NCI-H69 (cell line): ENCODE measurements around the gene PLAGL2.

Experiments used
- DNase-seq: peaks from one replicate; lab custom pipeline; 2025; lab: John Stamatoyannopoulos, UW

PLAGL2 gene

DNA sequence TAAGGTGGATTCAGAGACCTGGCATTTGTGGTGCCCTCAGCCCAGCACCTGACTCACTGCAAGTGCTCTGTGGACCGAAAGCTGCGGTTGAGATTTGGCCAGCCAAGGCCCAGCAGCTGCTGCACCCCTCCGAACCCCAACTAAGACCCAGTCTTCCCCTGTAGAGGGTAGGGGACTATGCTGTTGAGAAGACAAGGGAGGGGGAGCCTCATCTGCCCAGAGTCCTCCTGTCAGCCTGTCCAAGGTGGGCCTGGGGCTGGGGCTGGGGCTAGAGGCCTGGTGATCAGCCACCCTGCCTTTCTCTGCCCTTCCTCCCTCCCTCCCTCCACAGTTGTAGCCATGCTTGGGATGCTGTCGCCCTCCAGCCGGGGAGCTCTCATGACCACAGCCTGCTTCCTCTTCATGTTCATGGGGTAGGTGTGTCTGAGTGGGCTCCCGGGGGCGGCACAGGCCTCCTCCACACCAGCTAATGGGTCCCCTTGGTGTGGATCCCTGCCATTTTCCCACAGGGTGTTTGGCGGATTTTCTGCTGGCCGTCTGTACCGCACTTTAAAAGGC lies 57.2 kb downstream of the PLAGL2 start:
- no peak for DNase-seq

DNA sequence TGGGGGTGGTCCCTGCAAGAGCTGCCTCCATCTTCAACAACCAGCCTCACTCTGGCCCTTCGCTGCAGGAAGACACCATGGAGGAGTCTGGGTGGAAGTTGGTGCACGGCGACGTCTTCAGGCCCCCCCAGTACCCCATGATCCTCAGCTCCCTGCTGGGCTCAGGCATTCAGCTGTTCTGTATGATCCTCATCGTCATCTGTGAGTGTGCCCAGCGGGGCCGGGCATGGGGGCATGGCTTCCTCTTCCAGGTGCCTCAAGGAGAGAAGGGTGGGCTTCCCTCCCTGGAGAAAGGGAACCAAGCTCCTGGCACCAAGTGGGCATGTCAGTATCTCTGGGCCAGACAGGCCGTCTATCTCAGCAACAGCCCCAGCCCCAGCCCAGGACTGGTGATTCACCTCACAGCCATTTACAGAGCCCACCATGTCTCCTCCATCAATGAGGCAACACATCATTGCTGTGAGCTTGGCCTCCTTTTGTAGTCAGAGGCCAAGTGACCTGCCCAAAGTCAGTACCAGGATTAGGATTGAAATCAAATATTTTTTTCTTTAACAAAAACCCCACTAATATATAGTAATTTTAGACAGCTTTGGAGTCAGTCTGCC lies 57.9 kb downstream of the PLAGL2 start:
- DNase-seq: no peak

DNA sequence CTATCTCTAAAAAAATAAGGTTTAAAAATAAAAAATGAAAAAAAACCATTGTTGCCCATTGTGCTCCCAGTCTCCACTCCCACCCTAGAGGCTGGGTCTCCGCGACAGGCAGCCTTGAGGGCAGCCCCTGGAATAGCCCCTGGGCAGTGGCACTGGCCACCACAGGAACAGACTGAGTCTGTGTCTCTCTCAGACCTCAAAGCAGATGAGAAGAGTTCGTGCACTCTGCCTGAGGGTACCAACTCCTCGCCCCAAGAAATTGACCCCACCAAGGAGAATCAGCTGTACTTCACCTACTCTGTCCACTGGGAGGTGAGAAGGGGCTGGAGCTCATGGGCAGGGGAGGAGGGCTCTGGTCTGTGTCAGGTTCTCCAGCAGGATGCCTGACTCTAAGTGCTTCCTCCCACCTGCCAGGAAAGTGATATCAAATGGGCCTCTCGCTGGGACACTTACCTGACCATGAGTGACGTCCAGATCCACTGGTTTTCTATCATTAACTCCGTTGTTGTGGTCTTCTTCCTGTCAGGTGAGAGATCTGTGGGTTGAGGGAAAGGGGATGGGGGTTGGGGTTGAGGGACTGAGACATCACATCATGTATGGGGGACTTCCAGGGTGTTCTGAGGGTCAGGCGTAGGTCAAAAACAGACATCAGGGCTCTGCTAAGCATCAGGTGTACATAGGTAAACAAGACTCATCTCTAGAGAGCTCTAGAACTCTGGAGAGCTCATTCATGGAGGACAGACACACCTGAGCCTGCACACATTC lies 62.5 kb downstream of the PLAGL2 start:
- no peak for DNase-seq

DNA sequence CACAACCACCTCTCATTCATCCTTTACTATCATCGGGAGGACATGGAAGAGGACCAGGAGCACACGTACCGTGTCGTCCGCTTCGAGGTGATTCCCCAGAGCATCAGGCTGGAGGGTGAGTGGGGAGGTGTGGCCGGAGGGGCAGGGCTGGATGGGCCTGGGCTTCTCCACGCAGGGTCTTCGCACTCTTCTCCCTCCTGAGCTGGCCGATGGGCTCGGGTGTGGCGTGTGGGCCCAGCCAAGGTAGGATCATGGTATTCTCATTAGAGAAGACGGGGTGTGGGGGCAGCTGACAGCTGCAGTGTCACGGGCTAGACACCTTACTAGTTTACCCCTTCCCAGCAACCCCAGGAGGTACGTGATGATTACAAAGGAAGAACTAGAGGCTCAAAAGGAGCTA lies 64.6 kb downstream of the PLAGL2 start:
- no peak for DNase-seq
